NB4 (cell line): Measurements from ENCODE around the gene ALDH8A1.

Experiments used
- DNase-seq: peaks from one replicate; pipeline ENCODE4 v3.0.0; 2010; ENCODE audit warnings: low read depth
- H3K4me3 ChIP-seq: one replicate; pipeline ENCODE4 v1.5.1; 2011; ENCODE audit warnings: mild to moderate bottlenecking, low read depth, low read length, moderate library complexity
- CTCF ChIP-seq: IDR thresholded peaks from one replicate; pipeline ENCODE4 v1.5.1; 2012; ENCODE audit warnings: low read depth, low read length
- MYC ChIP-seq: IDR thresholded peaks from 2 replicates; pipeline ENCODE4 v1.6.1; 2011; ENCODE audit warnings: low read depth, low read length
- POLR2A ChIP-seq: IDR thresholded peaks from 2 replicates; pipeline ENCODE4 v1.6.1; 2011; ENCODE audit warnings: mild to moderate bottlenecking; ENCODE audit not compliant: insufficient read length; ENCODE audit errors: extremely low read depth
- TF ChIP-seq, protein P1 (sequence below): IDR thresholded peaks from 2 replicates; pipeline ENCODE4 v1.6.1; 2011; ENCODE audit warnings: low read depth, low read length

The ALDH8A1 gene

DNA sequence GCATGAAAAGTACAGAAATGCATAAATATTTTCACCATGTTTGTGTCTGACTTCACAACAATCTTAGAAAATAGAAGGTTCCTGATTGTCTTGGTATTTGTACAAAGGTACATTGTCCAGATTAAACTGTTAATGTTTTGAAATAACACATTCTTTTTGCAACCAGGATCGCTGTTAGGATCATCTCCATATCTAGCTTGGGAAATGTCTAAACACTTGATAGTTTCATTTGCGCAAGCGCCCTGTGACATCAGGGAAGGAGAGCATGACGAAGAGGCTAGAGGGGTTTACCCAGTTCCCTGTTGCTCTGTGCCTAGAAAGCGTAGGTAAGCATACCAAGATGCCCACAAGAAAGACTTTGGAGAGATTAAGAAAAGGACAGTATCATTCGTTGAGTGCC, 19.4 kb downstream of the ALDH8A1 start:
- no peak overlapping the region for H3K4me3 ChIP-seq
- no peak for DNase-seq
- no peak for TF ChIP-seq MYC
- TF ChIP-seq, protein P1, sequence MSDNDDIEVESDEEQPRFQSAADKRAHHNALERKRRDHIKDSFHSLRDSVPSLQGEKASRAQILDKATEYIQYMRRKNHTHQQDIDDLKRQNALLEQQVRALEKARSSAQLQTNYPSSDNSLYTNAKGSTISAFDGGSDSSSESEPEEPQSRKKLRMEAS: no peak
- no peak for TF ChIP-seq POLR2A
- no peak for TF ChIP-seq CTCF

DNA sequence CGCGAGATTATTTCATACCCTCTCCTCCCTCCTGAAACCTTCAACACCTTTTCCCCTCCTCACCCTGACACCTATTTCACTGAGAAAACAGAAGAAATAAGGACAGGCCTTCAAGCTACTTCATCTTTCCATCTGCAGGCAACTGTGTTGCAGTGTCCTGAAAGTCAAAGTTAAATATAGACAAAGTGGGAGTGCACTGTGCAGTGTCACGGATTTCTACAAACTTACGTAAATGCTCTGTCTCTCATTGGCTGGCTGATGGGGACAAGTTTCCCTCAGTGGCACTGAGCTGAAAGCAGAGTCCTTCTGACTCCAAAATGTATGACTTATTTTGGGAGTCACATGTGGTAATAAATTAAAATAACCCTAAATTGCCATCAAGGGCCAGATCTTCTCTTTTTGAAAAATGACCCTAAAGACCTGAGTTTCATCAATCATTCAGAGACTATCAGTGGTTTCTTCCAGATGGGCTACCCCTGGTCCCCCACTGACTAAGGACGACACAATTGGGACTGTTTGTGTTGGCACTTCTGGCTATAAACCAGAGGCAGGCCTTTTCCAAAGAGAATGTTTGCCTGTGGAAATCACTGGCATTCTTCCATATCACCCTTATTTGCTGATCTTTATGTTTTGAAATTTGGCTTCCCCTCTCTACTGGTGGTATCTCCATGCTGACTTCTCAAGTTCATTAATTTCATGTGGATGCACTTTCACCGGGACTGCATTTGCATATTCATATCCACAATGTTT, 21.6 kb downstream of the ALDH8A1 start:
- DNase-seq: no peak
- no peak for TF ChIP-seq CTCF
- no peak for TF ChIP-seq MYC
- TF ChIP-seq POLR2A: no peak
- TF ChIP-seq, protein P1: no peak
- no peak overlapping the region for H3K4me3 ChIP-seq

DNA sequence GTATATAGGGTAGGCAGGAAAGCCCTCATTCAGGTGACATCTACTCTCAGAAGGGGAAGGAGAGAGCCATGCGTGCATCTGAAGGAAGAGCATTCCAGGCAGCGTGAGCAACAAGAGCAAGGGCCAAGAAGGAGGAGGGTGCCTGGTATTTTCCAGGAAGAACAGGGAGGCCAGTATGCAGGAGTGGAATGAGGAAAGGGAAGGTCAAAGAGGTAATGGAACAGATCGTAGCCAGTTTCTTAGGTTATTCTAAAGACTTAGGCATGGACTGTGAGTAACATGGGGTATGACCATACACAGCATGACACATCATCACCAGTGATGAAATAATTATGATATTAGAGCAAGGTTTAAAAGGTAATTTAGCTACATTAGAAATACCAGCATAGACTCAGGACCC, 24.1 kb downstream of the ALDH8A1 start:
- no peak overlapping the region for H3K4me3 ChIP-seq
- DNase-seq: no peak
- TF ChIP-seq POLR2A: no peak
- no peak for TF ChIP-seq CTCF
- no peak for TF ChIP-seq MYC
- TF ChIP-seq, protein P1: no peak

- TF ChIP-seq, protein P1: no peak
- TF ChIP-seq POLR2A: no peak
- TF ChIP-seq MYC: no peak
- no peak for DNase-seq
Measured at GRCh38 chr6:134921721-134922261, 28.1 kb downstream of the ALDH8A1 start.

GRCh38 chr6:134921276-134921675, 28.6 kb downstream of the ALDH8A1 start:
- no peak overlapping the region for H3K4me3 ChIP-seq
- no peak for TF ChIP-seq MYC
- TF ChIP-seq POLR2A: no peak
- TF ChIP-seq, protein P1: no peak
- no peak for TF ChIP-seq CTCF
- no peak for DNase-seq

More at GRCh38 chr6:134921721-134922261, 28.1 kb downstream of the ALDH8A1 start:
- no peak overlapping the region for H3K4me3 ChIP-seq

GRCh38 chr6:134920422-134920821, 29.5 kb downstream of the ALDH8A1 start:
- DNase-seq: no peak

More at GRCh38 chr6:134920422-134920821, 29.5 kb downstream of the ALDH8A1 start:
- H3K4me3 ChIP-seq: no peak overlapping the region
- TF ChIP-seq POLR2A (no peak), MYC (no peak), CTCF (no peak)
- TF ChIP-seq, protein P1: no peak
